Panc1 (cell line): ENCODE data around the gene APEX1. TPM values are rescaled to one million over a fixed set of nuclear protein-coding genes. Genes with fewer than 3 reads are reported as not detected.

Experiments used
- ATAC-seq: fragments of 200-7000 bp; cut with Tn5 transposase; 2 replicates; pipeline ENCODE4 v1.9.1; 2020; ENCODE audit warnings: mild to moderate bottlenecking, moderate library complexity
- BruUV-seq: library from RNA; stranded (reverse); fragments of 400-500 nt; replicated peaks from 2 replicates; lab custom pipeline; 2021; lab: Mats Ljungman, UMichigan
- CTCF ChIA-PET: fragments of 300-600 bp; sonication (Branson Sonifier 250); formaldehyde crosslinking; loops from one replicate; lab custom pipeline; 2022; ENCODE audit warnings: antibody characterized with exemption; lab: Charles Lee
- POLR2A ChIA-PET: fragments of 300-600 bp; sonication (Branson Sonifier 250); formaldehyde crosslinking; loops from one replicate; lab custom pipeline; 2022; ENCODE audit warnings: antibody characterized with exemption; lab: Charles Lee
- DNase-seq: peaks from one replicate; pipeline ENCODE4 v3.0.0-alpha.2; 2010; ENCODE audit warnings: low read depth, low spot score
- H3K27ac ChIP-seq: 2 replicates; pipeline ENCODE4 v1.5.1; 2011; ENCODE audit warnings: mild to moderate bottlenecking, low read length, inconsistent platforms
- H3K27me3 ChIP-seq: fragments of 200-500 bp; sonication (Bioruptor generic); 2 replicates; pipeline ENCODE4 v1.6.0; 2014; ENCODE audit warnings: low read length, inconsistent platforms; ENCODE audit not compliant: control insufficient read depth, insufficient read depth
- H3K36me3 ChIP-seq: fragments of 200-500 bp; sonication (Bioruptor generic); 2 replicates; pipeline ENCODE4 v1.5.1; 2014; ENCODE audit warnings: inconsistent platforms, mild to moderate bottlenecking, low read length, moderate library complexity; ENCODE audit not compliant: control insufficient read depth, insufficient read depth
- H3K4me1 ChIP-seq: 2 replicates; pipeline ENCODE4 v1.5.1; 2011; ENCODE audit warnings: inconsistent platforms, mild to moderate bottlenecking, low read length, moderate library complexity; ENCODE audit not compliant: control insufficient read depth, insufficient read depth
- H3K4me3 ChIP-seq, 2 experiments: 2 replicates each; pipeline ENCODE4 v1.5.1; 2011 to 2012; ENCODE audit warnings: low read depth in 2 of 2, low read length in 2 of 2, mild to moderate bottlenecking in 2 of 2, inconsistent platforms in 1 of 2, moderate library complexity in 1 of 2
- H3K9me3 ChIP-seq: fragments of 200-500 bp; sonication (Bioruptor generic); 2 replicates; pipeline ENCODE4 v1.5.1; 2014; ENCODE audit warnings: low read depth, mild to moderate bottlenecking, inconsistent platforms, low read length, moderate library complexity; ENCODE audit not compliant: control insufficient read depth, insufficient read depth
- POLR2AphosphoS5 ChIP-seq: IDR thresholded peaks from 2 replicates; pipeline ENCODE4 v1.6.1; 2012; ENCODE audit warnings: mild to moderate bottlenecking, low read depth, low read length, moderate library complexity
- SIN3A ChIP-seq: IDR thresholded peaks from 2 replicates; pipeline ENCODE4 v1.6.1; 2012; ENCODE audit warnings: low read depth, mild to moderate bottlenecking, low read length, moderate library complexity, borderline replicate concordance; ENCODE audit not compliant: insufficient read depth
- TCF7L2 ChIP-seq: IDR thresholded peaks from 2 replicates; pipeline ENCODE4 v1.6.1; 2011; ENCODE audit warnings: mild to moderate bottlenecking, low read depth, low read length, inconsistent platforms
- in situ Hi-C: cut with HindIII; loops from 2 replicates; pipeline ENCODE4 v1.10.0; 2016; ENCODE audit warnings: low sequenced_read_pairs, low pct_unique_long_range_greater_than_20kb
- intact Hi-C: fragments of 100-400 bp; cut with micrococcal nuclease; formaldehyde crosslinking; loops from one replicate; pipeline ENCODE4 v1.10.0; 2022; ENCODE audit not compliant: unreplicated experiment
- total RNA-seq: library from RNA; stranded (reverse); gene quantifications from one replicate; pipeline ENCODE4 v1.2.1, GENCODE V29; 2021; ENCODE audit not compliant: unreplicated experiment
- TF ChIP-seq, protein P1 (sequence below), 2 experiments: IDR thresholded peaks; 2 replicates each; pipeline ENCODE4 v1.6.1; 2011 to 2012; ENCODE audit warnings: low read depth in 2 of 2, control low read depth in 1 of 2, low read length in 1 of 2, mild to moderate bottlenecking in 1 of 2, moderate library complexity in 1 of 2; ENCODE audit not compliant: insufficient read depth in 1 of 2
- TF ChIP-seq, protein P2 (sequence below): fragments of 450-650 bp; IDR thresholded peaks from 2 replicates; pipeline ENCODE4 v1.5.1; 2017; ENCODE audit warnings: mild to moderate bottlenecking

APEX1 gene
- total RNA-seq, 1 experiment from 2014 or later: 163 TPM

DNA sequence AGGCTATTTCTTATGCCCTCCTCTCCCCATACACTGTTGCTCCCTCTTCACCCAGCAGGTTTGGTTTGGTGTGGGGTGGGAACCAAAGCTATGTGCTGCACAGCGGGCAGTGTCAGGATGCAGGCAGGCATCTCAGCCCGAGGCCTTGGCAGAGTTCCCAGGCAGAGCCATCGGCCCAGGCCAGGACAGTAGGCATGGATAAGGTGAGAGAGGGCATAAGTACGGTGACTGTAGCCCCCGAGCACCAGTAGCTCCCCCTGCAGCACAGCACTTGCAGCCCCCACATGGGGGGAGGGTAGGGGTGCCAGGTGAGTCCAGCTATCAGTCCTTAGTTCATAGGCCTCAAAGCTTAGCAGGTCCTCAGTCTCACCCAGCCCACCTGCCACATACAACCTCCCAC lies 26.2 kb upstream of the APEX1 start:
- TF ChIP-seq SIN3A (no peak), TCF7L2 (no peak), POLR2AphosphoS5 (no peak)
- TF ChIP-seq, protein P1, sequence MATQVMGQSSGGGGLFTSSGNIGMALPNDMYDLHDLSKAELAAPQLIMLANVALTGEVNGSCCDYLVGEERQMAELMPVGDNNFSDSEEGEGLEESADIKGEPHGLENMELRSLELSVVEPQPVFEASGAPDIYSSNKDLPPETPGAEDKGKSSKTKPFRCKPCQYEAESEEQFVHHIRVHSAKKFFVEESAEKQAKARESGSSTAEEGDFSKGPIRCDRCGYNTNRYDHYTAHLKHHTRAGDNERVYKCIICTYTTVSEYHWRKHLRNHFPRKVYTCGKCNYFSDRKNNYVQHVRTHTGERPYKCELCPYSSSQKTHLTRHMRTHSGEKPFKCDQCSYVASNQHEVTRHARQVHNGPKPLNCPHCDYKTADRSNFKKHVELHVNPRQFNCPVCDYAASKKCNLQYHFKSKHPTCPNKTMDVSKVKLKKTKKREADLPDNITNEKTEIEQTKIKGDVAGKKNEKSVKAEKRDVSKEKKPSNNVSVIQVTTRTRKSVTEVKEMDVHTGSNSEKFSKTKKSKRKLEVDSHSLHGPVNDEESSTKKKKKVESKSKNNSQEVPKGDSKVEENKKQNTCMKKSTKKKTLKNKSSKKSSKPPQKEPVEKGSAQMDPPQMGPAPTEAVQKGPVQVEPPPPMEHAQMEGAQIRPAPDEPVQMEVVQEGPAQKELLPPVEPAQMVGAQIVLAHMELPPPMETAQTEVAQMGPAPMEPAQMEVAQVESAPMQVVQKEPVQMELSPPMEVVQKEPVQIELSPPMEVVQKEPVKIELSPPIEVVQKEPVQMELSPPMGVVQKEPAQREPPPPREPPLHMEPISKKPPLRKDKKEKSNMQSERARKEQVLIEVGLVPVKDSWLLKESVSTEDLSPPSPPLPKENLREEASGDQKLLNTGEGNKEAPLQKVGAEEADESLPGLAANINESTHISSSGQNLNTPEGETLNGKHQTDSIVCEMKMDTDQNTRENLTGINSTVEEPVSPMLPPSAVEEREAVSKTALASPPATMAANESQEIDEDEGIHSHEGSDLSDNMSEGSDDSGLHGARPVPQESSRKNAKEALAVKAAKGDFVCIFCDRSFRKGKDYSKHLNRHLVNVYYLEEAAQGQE (IDR thresholded peaks at IDR 0.05; ENCODE audit: insufficient read depth in 1 of 2, low read depth in 2 of 2, low read length in 1 of 2): no peak
- TF ChIP-seq, protein P2, sequence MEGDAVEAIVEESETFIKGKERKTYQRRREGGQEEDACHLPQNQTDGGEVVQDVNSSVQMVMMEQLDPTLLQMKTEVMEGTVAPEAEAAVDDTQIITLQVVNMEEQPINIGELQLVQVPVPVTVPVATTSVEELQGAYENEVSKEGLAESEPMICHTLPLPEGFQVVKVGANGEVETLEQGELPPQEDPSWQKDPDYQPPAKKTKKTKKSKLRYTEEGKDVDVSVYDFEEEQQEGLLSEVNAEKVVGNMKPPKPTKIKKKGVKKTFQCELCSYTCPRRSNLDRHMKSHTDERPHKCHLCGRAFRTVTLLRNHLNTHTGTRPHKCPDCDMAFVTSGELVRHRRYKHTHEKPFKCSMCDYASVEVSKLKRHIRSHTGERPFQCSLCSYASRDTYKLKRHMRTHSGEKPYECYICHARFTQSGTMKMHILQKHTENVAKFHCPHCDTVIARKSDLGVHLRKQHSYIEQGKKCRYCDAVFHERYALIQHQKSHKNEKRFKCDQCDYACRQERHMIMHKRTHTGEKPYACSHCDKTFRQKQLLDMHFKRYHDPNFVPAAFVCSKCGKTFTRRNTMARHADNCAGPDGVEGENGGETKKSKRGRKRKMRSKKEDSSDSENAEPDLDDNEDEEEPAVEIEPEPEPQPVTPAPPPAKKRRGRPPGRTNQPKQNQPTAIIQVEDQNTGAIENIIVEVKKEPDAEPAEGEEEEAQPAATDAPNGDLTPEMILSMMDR: no peak
- H3K4me1 ChIP-seq: no peaks in the 10 kb centered on the region
- ATAC-seq (no peak), DNase-seq (no peak)
- H3K27ac ChIP-seq: no peak overlapping the region
- in situ Hi-C loops: no loop called here
- no peaks in the 10 kb centered on the region for H3K36me3 ChIP-seq
- H3K4me3 ChIP-seq: no peak overlapping the region
- no peaks in the 10 kb centered on the region for H3K9me3 ChIP-seq
- H3K27me3 ChIP-seq: no peaks in the 10 kb centered on the region
- BruUV-seq: no TSS peak
- ChIA-PET CTCF (no interaction called here), POLR2A (no interaction called here)
- intact Hi-C loops: no loop called here

DNA sequence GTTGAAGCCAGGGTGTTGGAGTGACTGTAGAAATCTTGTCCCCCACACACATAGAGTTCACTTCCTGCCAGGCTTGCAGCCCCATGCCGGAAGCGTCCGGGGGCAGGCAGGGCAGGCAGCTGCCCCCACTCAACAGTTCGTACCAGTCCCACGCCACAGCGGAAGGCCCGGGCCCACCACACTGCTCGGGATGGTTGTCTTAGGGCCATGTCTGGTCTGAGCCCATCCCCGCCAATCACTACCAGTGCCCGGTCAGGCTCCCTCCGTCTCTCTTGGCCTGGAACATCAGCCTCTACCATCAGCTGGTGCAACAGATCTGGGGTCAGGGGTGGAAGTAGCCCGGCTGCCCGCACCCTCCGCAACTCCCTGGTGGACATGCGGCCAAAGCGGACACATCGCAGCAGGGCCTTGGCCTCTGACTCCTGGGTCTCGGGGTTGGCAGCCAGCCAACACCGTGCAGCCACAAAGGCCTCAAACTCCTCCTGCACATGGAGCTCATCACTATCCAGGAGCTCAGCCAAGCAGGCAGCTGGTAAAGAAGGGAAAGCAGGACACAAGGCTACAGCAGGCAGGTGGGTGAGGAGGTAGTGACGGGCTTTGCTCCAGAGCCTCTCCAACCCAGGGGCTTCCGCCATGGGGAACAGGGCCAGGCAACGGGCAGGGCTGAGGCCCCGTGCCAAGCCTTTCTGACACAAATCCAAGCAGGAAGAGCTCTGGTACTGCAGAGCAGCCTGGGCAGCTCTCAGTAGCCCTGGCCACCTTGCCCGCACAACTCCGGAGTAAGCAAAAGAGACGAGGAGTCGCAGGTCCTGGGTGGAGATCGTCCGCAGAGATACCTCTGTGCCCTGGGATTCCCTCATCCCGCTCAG lies 25.0 kb upstream of the APEX1 start:
- H3K27me3 ChIP-seq: no peaks in the 10 kb centered on the region
- no peak overlapping the region for H3K27ac ChIP-seq
- ChIA-PET CTCF (no interaction called here), POLR2A (no interaction called here)
- intact Hi-C loops (no loop called here), in situ Hi-C loops (no loop called here)
- no peaks in the 10 kb centered on the region for H3K9me3 ChIP-seq
- no peak overlapping the region for H3K4me3 ChIP-seq
- BruUV-seq: no TSS peak
- H3K36me3 ChIP-seq: no peaks in the 10 kb centered on the region
- ATAC-seq: no peak
- DNase-seq: no peak
- no peak for TF ChIP-seq TCF7L2
- TF ChIP-seq, protein P1 (IDR thresholded peaks at IDR 0.05; ENCODE audit: insufficient read depth in 1 of 2, low read depth in 2 of 2, low read length in 1 of 2): no peak
- TF ChIP-seq, protein P2: no peak
- TF ChIP-seq POLR2AphosphoS5: no peak
- no peak for TF ChIP-seq SIN3A
- H3K4me1 ChIP-seq: no peaks in the 10 kb centered on the region
